HS-27A (cell line): Measurements from ENCODE around the gene CPLX1.
A peak's percentile ranks its signal among the peaks of the same experiment; 100 is the strongest.
"Not testable (repeated sequence)": the region's sequence is repeated elsewhere in the genome, so short reads cannot be mapped to it uniquely, and the experiment has no call there.

Source experiments
- DNase-seq: peaks from one replicate; pipeline ENCODE4 v3.0.0-alpha.2; 2012; ENCODE audit warnings: low read depth, missing footprints

Gene CPLX1

DNA sequence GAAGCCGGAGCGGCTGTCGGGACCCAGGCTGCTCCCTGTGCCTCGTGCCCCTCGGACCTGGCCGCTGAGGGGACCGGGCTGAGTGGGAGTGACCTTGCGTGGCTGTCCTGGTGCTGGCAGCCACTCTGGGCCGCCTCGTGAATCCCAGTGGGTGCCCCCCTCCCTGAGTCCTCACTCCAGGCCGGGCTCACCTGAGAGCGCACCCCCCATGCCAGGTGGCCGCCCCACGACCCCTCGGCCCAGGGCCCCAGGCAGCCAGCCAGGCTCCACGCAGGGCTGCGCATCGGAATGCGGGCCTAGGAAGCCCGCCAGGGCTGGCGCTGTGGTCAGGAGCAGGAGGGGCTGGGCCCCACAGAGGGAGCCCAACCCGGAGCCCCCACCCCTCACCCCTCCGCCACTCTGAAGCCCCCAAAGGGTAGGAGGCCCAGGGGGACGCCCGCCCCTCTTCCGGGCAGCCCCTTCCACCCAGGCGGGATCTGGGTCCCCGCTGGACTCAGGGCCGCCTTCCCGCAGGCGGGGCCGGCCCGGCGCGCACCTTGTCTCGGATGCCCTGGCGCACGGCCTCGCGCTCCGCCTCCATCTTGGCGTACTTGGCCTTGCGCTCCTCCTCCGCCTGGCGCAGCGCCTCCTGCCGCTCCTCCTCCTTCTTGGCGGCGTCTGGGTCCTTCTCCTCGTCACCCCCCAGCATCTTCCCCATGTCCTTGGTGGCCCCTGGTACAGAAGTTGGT lies 33.9 kb downstream of the CPLX1 start:
- DNase-seq = no peak

DNA sequence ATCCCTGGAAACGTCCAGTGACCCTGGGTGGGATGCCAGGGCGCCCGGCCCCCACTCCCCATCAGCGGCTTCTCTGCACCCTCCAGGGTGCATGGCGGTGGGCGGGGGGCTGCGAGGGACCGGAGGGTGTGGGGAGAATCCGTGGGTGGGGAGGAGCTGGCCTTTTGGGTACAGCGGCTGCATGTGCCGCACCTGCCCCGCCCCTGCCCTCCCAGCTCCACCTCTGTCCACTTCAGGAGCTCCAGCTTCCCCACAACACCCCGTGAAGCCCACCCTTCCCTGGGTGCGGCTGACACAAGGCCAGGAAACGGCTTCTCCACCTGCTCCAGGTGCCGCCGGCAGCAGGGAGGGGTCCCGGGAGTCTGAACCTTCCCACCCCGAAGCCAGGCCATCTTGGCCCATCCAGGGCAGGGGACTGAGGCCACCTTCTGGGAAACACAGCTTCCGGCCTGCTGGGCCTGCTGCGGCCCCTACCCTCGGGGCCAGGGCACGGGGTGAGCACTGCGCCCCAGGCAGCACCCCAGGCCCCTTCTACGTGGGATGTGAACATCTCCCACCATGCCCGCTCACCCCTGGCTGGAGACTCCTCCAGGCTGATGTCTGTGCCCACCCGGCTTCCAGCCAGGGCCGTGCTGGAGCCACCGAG lies 34.6 kb downstream of the CPLX1 start:
- no peak for DNase-seq

DNA sequence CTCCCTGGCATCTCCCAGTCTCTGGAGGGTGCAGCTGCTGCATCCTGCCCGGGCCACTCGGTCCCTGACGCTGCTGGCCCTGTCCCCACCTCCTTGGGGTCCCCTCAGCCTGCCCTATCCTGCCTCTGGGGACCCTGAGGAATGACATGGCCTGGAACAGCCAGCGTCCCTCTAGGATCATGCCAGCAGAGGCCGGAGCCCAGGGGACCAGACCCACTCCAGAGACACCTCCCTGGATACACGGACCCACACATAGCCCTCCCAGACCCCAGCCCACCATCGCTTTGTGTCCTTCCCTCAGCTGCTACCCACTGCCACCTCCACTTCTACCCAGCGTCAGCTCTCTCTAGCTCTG lies 35.5 kb downstream of the CPLX1 start:
- DNase-seq = no peak

DNA sequence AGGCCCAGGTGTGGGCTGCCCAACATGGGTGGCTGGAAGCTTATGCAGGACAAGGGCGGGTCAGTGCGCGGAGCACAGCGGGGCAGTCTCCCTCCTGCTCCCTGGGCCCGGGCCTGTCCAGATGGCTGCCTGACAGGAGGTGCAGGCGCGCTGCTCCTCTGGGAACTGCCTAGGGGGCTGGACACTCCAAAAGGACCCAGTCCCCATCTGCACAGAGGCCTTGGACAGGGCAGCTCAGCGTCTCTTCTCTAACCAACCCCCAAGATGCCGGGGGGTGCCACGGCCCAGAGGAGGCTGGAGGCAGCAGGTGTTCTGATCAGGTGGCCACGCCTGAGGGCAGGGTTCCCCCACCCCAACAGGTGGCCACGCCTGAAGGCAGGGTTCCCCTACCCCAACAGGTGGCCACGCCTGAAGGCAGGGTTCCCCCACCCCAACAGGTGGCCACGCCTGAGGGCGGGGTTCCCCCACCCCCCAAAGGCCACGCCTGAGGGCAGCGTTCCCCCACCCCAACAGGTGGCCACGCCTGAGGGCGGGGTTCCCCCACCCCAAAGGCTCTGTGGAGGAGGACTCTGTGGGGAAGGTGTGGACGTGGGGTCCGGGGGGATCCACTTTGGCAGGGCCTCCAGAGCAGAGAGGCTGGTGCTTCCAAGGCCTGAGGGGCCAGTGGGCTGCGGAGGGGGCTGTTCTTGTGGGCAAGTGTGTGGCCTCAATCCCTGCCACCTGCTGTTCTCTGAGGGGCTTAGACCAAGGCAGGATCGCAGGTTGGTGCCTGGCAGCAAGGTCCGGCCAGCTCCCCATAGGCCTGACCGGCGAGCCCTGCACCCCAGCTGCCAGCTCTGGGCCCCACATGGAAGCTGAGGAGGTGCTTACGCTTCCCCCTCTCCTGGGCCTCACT lies 36.1 kb downstream of the CPLX1 start:
- no peak for DNase-seq

DNA sequence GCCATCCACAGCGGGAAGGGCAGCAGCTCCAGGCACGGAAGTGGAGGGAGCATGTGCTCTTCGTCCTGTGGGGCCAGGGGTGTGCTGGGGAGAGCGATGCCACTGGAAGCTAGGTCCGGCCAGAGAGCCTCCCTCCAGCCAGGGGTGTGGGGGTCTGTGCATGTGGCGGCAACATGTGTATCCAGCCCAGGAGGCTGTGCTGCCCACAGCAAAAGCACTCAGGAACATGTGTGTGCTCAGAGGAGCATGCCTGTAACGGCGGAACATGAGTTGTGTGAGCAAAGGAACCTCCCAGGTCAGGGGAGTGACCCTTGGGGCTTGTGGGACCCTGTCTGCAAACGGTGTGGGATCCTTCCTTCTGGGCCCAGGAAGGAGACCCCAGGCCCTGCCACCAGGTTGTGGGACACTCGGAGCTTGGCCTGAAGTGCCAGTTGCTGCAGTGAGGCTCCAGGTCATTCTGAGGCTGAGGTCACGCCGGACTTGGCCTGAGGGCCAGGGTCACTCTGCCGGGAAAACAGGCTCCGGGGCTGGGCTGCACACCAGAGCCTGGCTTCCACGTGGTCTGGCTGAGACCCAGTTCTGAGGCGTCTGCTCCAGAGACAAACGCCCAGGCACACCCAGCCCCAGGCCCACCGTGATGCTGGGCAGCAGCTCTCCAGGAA lies 37.2 kb downstream of the CPLX1 start:
- no peak for DNase-seq

DNA sequence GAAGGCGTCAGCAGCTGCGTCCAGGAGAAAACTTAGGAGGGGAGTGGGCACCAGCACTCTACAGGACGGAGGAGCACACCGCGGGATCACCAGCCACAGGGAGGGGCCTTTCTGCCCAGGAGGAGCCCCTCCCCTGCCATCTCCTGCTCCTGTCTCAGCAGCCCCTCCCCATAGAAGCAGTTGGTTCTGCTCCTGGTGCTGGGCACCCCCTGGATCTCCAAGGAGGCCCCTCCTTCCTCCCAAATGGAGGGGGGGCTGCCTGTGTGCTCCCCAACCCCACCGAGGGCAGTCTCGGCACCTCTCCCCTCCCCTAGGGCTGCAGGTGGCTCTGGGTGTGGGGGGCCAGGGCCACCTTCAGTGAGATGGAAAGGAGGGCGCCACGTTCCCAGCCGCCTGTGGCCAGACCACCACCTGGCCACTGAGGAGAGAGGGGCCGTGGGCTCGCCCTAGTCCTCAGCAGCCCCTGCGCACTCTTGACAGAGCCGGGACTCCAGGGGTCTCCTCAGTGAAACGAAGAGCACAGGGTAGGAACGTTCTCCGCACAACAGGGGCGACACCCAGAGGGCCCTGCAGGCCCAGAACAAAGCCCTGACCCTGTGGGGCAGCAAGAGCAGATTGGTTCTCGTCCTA lies 37.8 kb downstream of the CPLX1 start:
- no peak for DNase-seq

DNA sequence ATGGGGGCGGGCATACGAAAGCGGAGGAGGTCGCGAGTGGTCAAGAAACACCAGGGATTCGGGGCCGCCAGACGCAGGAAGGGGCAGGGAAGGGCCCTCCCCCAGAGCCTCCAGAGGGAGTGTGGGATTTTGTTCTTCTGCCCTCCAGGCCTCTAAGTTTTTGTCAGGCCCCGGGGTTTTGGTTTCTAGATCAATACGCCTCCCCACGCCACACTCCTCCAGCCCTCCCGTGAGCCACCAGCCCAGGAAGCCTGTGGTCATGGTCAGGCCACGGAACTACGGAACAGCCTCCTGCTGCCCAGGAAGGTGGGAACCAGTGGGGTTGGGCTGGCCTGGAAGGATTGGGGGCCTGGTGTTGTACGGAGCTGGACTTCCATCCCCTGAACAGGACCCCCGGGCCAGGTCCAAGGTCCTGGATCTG lies 38.4 kb downstream of the CPLX1 start:
- no peak for DNase-seq

DNA sequence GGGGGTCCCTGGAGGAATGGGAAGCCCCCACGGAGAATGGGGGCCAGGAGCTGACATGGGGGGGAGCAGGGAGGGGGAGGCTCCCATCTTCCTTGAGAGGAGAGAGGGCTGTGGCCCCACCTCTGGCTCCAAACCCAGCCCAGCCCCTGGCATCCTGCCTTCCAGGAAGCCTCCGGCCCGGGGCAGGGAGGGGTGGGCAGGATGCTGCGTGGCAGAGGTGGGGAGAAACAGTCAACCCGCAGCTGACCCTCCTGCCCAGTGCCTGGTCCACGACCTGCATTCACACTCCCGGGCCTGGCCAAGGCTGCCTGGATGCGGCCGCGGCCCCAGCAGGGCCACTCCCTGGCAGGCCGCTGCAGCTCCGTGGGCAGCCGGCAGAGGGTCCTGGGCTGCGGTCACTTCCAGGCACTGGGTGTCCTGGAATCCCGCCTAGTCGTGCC lies 39.0 kb downstream of the CPLX1 start:
- DNase-seq = no peak

DNA sequence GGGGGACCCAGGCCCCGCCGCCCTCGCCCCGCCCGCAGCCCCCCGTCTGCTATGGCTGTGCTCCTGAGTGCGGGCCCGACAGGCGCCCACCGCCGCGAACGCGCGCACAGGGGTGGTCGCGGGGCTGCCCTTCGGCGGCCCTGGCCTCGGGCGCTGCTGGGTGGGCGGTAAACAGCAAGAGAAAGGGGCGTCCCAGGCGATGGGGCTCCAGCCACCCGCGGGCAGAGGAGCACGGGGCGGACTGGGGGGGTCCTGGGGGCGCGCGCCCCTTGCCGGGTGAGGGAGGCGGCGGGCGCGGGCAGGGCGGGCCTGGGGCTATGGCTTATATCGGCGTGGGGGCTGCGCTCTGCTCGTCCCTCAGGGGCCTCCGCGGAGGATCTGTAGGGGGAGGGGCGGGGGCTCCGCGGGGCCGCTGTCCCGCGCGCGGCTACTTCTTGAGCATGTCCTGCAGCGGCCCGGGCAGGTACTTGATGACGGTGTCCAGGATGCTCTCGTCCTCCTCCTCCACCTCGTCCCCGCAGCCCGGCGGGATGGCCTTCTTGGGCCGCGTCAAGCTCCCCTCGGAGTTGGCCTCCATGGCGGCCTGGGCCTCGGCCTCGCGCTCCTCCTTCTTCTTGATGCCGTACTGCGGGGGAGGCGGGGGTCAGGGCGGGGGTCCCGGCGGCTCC lies 39.7 kb downstream of the CPLX1 start:
- no peak for DNase-seq

DNA sequence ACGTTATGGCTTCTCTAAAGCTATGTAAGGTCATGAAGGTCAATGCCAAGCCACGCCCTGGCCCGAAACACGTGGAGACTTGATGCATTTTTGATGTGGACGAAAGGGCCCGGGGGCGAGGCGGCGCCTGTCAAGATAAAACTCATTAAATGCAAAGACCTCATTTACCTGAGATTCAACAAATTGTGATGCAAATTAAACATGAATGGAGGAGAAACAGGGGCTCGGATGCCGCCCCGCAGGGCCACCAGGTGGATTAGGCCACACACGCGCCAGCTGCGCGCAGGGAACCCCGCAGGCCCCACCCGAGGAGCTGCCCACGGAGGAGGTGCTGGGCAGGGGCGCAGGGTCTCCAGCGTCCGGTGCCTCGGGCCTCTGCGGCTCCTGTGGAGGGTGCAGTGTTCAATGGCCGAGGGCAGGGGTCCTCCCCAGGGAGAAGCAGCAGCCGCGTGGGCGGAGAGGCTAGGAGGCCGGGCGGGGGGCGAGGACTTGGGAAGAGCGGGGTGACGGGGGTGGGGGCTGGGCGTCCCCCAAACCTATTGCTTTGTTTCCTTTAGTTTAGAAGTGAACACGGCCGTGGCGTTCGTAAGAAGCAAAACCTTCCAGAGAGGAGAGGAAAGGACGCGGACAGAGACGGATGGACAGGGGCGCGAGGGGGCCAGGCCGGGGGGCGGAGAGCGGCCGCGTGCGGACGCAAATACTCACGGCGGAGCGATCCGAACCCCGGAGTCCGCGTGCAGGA lies 40.4 kb downstream of the CPLX1 start:
- DNase-seq = no peak

DNA sequence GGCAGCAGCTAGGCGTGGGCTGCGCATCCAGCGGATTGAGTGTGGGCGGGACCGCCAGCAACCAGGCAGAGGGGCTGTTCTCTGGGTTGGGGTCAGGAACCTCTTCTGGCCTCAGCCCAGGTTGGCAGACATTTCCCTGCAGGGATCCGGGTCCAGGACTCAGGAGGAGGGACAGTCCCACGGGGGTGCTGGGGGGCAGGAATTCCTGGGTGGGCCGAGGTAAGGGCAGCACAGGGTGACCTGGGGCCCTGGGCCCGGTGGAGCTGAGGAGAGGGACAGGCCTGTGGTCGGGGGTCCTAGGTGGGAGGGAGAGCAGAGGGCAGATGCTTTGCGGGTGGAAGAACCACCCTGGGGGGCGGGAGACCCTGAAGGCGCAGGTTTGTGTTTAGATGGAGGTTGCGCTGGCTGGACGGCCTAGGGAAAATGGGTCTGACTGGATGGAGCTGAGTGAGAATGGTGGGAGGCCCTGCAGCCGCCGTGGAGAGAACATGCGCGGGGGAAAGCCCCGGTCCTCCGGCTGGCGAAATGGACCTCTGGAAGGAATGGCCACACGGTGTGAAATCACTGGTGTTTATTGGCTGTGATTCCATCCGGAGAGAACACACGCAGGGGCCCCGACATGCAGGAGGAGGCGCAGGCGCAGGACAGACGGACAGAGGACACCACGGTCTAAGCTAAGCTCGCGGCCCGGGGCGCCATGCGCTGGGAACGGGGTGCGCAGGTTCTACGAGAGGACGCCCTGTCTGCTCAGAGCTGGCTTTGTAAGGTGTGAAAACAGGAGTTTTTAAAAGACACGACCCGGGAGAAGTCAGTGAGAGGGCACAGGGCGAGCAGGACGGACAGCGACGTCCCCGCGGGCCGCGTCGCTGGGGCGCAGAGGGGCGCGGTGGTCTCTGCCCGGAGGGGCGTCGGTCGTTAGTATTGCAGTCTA lies 41.3 kb downstream of the CPLX1 start:
- no peak for DNase-seq

DNA sequence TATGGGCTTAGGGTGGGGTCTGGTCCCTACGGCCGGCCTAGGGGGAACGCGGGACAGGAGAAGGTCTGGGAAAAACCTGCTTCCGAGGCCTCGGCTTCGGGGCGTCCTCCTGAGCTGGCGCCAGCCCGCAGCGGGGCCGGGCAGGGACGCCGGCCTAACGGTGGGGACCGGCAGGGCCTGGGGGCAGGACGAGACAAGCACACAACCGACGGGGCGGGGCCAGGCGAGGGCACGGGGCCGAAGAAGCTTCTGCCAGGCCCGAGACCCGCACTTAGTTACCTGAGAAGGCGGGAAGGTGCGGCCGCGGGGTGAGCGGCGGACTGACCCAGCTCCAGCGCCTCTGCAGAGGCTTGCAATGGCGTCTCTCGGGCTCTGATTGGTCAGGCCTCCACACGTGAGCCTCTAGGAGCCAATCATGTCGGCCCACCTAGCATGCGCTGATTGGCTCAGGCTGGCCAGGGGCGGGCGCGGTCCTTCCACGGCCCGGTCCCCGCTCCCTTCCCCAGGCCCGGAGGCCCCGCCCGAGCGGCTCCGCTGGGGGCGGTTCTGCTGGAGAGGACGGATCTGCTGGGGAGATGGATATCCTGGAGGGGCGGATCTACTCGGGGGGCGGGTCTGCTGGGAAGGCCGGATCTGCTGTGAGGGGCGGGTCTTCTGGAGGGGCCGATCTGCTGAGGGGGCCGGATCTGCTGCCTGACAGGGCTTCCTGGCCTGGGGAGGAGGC lies 44.3 kb downstream of the CPLX1 start:
- DNase-seq = peak; percentile 93

DNA sequence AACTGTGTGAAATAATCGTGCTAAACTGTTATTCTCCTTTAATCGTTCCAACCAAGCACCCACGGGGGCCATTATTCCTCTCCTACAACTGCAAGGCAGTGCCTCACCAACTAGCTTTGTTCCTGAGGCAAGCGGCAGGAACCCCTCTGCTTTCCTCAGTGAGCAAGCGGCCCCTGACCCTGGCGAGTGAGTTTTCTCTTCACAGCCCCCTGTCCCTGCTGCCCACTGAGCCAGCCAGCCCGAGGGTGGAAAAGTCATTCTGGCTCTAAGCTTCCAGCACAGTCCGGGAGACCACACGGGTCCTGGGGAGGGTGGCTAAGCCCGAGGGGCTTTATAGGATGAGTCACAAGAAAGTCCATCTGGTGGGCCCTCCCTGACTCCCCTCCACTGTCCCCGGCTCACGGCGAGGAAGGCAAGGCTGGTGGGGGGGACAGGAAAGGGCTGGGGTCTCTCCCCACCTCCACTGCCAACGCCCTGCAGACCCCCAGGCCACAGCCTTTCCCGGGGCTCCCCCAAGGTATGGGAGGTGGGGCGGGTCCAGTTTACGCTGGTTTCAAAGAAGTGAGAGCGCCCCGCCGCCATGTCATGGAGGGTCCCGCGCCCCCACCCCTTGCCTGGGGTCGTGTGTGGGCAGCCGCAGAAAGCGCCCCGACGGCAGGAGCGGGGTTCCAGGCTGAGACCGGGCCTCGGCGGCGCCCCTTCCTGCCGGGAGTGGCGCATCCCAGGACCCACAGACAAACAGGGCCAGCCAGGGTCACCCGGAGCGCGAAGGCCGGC lies 45.0 kb downstream of the CPLX1 start:
- no peak for DNase-seq

DNA sequence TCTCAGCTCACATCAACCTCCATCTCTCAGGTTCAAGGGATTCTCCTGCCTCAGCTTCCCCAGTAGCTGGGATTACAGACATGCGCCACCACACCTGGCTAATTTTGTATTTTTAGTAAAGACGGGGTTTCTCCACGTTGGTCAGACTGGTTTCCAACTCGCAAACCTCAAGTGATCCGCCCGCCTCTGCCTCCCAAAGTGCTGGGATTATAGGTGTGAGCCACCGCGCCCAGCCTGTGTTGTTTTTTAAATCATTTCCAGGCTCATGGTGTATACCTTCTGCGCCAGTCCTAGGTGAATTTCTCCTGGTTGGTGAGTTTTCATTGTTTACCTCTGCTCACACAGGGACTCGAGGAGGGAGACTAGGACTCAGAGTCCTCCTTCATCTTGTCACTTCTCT lies 45.7 kb downstream of the CPLX1 start:
- not testable (repeated sequence) for DNase-seq

DNA sequence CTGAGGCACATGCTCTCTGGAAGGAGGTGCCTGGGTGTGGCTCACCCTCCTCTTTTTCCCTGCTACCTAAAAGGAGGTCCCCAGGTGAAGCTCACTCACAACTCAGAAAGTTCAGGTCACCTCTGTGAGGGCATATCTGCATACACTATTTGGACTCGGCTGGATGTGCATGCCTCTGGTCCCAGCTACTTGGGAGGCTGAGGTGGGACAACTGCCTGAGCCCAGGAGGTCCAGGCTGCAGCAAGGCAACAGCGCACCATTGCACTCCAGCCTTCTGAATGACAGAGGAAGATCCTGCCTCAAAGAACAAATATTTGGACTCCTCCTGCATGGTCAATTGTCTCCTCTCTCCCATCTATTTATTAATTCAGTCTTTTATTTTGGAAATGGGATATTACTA lies 46.4 kb downstream of the CPLX1 start:
- DNase-seq = no peak

DNA sequence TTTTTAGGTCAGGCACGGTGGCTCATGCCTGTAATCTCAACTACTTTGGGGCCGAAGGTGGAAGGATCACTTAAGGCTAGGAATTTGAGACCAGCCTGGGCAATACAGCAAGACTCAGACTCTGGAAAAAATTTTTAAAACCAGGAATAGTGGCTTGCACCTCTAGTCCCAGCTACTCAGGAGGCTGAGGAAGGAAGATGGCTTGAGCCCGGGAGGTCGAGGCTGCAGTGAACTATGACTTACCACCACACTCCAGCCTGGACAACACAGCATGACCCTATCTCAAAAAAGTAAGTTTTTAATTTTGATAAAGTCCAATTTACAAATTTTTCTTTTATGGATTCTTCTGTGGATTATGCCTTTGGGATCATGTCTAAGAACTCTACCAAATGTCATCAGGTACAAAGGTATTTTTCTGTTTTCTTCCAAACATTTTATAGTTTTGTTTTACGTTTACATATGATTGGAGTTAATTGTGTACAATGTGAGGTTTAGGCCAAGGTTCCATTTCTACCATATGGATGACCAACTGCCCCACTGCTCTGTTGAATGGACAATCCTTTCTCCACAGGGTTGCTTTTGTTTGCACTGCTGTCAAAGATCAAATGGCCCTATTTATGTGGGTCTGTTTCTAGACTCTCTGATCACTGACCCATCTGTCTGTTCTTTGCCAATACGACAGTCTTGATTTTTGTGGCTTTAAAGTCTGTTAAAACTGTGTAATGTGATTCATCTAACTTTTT lies 48.2 kb downstream of the CPLX1 start:
- no peak for DNase-seq

DNA sequence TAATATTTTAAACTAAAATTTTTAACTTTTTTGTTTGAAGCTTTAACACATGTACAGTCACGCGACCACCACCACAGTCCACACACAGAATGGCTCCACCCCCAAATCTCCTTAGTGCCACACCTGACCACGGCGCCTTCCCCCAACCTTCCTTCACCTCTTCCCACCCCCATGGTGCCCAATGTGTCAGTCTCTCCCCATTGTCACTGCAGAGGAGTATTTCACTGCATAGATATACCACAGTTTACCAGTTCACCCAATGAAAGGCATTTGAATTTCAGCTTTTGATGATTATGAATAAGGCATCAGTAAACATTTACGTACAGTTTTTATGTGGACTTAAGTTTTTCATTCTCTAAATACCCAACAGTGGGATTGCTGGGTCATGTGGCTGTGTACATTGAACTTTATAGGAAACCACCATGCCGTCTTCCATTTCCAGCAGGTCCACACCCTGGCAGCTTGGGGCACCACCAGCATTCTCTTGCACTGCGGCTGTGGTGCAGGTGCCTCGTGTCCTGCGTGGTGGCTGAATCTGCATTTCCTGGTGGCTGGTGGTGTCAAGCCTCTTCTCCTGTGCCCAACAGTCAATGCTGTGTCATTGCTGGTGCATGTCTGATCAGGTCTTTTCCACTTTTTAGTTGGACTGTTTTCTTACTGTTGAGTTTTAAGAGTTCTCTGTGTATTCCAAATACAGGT lies 49.0 kb downstream of the CPLX1 start:
- DNase-seq = no peak
